Hematopoietic multipotent progenitor cell treated with erythropoietin and hydrocortisone succinate and interleukin-3 and kit ligand, for 17 days (in vitro differentiated cells): ENCODE results near the gene IL4I1.

ENCODE experiments used
- DNase-seq: peaks from one replicate; pipeline ENCODE4 v3.0.0-alpha.2; 2015; ENCODE audit warnings: low spot score

The IL4I1 gene

DNA sequence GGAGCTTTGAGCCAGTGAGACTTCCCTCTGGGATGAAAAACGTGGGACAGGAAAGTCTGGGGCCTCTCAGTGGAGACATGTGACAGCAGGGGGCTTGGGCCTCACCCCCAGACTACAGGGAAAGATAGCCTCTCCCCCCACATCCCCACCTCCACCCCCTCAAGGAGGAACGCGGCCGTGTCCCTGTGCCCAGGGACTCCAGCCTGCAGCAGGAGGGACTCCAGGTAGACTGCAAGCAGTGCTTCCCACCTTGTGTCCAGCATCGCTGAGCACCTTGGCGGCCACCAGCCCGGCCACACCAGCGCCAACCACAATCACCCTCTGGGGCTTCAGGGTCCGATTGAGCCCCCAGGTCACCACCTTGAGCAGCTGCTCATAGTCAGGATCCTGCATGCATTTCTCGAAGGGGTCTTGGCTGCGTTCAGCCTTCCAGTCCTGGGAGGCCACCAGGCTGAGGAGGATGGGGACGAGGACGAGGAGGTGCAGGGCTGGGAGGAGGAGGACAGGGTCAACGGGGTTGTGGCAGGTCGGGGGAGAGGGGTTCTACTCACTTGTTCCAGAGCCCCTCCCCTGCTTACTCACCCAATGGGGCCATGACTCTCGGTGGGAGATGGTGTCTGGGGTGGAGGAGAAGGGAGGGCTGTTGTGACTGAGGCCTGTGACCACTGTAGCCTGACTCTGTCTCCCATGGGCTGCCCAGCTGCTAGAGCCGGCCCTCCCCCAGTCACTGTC lies 955 bp downstream of the IL4I1 start:
- DNase-seq = no peak

DNA sequence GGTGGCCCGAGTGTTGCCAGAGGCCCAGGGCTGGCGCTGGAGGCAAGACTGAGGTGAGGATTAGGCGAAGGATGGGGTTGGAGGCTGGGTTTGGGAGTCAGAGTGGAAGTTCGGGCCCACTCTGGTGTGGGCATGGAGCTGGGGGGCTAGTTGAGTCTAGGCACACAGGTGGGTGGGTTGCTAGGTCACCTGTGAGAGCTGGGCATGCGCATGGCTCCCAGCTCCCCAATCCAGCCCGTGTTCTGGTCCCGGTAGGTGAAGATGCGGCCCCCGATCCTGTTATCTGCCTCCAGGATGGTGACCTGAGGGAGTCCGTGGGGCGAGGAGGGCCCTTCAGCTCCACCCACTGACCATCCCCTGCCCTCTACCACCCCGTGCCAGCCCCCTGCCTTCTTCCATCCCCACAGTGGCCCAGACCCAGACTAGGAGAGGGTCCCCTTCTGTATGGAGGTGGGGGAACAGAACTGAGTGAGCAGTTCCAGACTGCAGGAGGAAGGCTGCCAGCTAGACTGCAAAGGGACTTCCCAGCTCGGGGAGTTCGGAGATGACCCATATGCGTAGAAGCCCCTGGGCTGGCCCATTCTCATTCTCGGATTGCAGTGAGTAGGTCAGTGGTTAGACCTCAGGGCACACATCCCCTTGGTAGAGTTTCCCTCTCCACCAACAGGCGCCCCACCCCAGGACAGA lies 1.7 kb downstream of the IL4I1 start:
- DNase-seq = no peak

DNA sequence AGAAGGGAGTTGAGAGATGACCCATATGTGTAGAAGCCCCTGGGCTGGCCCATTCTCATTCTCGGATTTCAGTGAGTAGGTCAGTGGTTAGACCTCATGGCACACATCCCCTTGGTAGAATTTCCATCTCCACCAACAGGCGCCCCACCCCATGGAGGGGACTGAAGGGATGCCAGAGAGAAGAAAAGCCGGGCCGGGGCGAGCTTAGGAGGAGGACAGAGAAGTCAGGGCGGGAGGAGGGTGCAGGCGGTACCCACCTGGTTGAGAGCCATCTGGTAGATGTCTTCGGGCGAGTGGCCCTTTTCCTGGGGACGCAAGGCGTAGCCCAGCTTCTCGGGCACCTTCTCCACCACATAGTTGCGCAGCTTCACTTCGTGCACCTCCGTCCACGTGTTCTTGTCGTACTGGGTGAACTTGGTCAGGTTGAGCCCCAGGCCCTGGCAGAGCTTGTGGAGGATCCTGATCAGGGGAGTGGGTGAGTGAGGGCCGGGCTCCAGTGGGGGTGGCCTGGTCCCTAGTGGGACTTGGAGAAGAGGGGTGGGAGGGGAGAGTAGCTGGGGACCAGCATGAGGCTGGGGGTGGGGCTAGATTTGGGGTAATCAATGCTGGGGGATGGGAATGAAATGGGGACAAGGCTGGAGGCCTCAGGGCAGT lies 2.5 kb downstream of the IL4I1 start:
- no peak for DNase-seq

GRCh38 chr19:49892716-49893115 lies 4.0 kb downstream of the IL4I1 start:
- no peak for DNase-seq

- no peak for DNase-seq
Observed at GRCh38 chr19:49891393-49891792, 5.3 kb downstream of the IL4I1 start.

GRCh38 chr19:49890349-49891311 lies 6.1 kb downstream of the IL4I1 start:
- DNase-seq = peak; percentile 48

- DNase-seq = peak; percentile 83
Observed at GRCh38 chr19:49889687-49890348, 6.9 kb downstream of the IL4I1 start.

GRCh38 chr19:49889038-49889686 lies 7.5 kb downstream of the IL4I1 start:
- DNase-seq = no peak

- no peak for DNase-seq
Observed at GRCh38 chr19:49888510-49888824, 8.2 kb downstream of the IL4I1 start.

GRCh38 chr19:49887665-49888509 lies 8.8 kb downstream of the IL4I1 start:
- no peak for DNase-seq

- DNase-seq = no peak
Observed at GRCh38 chr19:49887037-49887664, 9.5 kb downstream of the IL4I1 start.

- DNase-seq = no peak
Observed at GRCh38 chr19:49884760-49885159, 11.9 kb downstream of the IL4I1 start.

- DNase-seq = no peak
Observed at GRCh38 chr19:49884109-49884508, 12.6 kb downstream of the IL4I1 start.

DNA sequence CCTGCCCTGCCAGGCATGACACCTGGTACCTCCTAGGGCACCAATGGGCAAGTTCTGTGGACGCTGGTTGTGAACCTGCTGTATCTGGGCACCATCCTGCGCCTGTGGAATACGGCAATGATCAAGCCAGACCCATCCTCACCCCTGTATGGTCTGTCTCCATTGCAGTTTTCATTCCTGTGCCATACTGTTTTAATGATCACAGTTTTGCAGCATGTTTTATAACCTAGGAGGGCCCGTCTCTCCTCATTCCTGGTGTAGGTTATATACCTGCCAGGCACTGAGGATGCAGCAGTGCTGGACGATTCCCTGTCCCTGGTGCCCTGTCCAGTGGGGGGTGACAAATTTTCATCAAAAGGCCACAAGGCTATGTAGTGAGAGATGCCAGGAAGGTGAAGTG lies 13.6 kb downstream of the IL4I1 start:
- no peak for DNase-seq

DNA sequence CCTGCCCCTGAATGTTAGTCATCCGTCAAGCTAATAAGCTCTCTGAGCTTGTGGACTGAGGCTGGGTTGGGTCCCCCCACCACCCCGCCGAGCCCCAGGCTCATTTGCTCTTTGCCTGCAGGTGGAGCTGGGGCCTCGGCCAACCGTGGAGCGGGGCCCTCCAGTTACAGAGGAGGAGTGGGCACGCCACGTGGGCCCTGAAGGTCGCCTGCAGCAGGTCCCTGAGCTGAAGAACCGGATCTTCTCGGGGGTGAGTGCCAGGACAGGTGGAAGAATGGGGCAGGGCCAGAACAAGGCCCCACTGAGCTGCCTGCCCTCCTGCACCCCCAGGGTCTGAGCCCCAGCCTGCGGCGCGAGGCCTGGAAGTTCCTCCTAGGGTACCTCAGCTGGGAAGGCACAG lies 14.0 kb downstream of the IL4I1 start:
- DNase-seq = no peak

DNA sequence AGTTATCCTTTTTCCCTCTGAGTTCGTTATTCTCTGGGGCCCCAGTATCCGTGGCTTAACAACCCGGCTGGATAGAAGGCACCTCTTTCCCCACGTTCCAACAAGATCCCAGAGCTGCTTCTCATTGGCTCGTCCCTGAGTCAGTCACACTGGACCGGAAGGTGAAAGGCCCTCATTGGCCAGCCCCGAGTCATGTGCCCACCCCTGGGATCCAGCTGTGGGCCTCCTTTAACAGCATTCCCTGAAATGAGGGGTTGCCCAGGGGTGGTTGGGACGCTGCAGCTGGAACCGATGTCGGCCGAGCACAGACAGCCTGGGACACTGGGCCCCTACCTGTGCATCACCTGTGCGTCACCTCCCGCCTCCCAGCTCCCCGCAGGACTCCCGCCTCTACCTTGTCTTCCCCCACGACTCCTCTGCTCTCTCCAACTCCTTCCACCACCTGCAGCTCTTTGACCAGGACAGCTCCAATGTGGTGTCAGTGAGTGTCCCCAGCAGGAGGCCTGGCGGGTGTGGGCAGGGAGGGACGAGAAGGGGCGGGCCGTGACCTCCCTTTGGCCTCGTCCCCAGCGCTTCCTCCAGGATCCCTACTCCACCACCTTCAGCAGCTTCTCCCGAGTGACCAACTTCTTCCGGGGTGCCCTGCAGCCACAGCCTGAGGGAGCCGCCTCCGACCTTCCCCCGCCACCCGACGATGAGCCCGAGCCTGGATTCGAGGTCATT lies 14.9 kb downstream of the IL4I1 start:
- DNase-seq = no peak

DNA sequence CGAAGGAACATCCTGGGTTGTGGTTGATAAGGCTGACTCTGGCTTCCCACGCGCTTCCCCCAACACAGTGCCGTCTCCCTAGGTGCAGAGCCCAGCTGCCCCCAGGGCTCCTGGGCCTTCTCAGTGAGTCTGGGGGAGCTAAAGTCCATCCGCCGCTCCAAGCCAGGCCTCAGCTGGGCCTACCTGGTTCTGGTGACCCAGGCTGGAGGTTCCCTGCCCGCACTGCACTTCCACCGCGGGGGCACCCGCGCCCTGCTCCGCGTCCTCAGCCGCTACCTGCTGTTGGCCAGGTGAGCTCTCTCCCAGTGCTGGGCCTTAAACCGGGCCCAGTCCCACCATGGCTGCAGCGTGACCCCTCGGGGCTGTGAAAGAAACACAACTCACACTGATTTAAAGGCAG lies 15.5 kb downstream of the IL4I1 start:
- DNase-seq = no peak

DNA sequence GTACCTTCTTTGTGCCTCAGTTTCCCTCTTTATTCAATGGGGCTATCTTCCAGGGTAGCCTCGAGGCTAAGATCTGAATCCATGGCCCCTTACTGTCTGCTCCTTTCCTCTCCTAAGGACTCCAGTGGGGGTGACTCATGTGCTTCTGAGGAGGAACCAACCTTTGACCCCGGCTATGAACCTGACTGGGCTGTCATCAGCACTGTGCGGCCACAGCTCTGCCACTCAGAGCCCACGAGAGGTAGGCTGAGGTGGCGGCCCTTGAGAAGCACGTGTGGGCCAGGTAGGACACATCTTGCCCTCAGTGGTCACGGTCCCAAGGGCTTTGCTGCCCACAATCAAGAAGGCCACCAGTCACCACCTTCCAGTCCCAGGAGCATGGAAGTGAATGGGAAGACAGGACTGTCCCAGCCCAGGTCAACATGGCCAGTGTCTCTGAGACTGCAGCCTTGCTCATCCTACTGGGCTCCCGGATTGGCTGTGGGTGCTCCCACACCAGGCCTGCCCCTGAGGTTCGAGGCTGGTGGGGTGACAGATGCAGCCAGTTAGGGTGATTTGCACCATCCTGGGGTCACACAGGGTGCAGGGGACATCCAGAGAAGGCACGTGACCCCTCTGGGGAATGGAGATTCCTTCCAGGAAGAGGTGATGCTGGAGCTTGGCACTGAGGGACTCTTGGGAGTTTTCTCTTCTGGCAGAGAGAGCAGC lies 16.4 kb downstream of the IL4I1 start:
- no peak for DNase-seq
